NCI-H128 (cell line): ENCODE data around the gene ZNF724.
"Not testable (repeated sequence)": the region's sequence is repeated elsewhere in the genome, so short reads cannot be mapped to it uniquely, and the experiment has no call there.

ENCODE experiments used
- DNase-seq: peaks from one replicate; lab custom pipeline; 2025; ENCODE audit not compliant: unreplicated experiment; lab: John Stamatoyannopoulos, UW

ZNF724 gene

DNA sequence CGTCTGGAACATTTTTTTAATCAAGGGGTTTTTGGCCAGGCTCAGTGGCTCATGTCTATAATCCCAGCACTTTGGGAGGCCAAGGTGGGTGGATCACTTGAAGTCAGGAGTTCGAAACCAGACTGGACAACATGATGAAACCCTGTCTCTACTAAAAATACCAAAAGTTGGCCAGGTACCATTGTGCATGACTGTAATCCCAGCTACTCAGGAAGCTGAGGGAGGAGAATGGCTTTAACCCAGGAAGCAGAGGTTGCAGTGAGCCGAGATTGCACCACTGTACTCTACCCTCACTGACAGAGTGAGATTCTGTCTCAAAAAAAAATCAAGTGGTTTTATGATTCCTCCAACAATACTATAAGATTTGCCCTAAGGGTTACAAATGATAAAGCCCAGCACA, 3.1 kb upstream of the ZNF724 start:
- DNase-seq, result not testable (repeated sequence)

DNA sequence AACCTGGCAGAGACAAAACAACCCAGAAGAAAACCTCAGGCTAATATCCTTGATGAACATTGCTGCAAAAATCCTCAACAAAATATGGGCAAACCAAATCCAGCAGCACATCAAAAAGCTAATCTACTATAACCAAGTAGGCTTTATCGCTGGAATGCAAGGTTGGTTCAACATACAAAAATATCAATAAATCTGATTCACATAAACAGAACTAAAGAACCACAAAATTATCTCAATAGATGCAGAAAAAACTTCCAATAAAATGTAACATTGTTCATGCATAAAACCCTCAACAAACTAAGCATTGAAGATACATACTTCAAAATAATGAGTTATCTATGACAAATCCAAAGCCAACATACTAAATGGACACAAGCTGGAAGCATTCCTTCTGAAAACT, 8.8 kb downstream of the ZNF724 start:
- DNase-seq, result no peak

DNA sequence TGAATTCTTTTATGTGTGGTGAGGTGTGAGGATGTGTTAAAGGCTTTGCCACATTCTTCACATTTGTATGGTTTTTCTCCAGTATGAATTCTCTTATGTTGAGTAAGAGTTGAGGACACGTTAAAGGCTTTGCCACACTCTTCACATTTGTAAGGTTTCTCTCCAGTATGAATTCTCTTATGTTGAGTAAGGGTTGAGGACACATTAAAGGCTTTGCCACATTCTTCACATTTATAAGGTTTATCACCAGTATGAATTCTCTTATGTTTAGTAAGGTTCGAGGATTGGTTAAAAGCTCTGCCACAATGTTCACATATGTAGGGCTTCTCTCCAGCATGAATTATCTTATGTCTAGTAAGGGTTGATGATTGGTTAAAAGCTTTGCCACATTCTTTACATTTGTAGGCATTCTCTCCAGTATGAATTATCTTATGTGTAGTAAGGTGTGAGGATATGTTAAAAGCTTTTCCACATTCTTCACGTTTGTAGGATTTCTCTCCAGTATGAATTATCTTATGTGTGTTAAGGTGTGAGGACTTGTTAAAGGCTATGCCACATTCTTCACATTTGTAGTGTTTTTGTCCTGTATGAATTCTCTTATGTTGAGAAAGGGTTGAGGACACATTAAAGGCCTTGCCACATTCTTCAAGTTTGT, 27.1 kb downstream of the ZNF724 start:
- DNase-seq, result no peak

DNA sequence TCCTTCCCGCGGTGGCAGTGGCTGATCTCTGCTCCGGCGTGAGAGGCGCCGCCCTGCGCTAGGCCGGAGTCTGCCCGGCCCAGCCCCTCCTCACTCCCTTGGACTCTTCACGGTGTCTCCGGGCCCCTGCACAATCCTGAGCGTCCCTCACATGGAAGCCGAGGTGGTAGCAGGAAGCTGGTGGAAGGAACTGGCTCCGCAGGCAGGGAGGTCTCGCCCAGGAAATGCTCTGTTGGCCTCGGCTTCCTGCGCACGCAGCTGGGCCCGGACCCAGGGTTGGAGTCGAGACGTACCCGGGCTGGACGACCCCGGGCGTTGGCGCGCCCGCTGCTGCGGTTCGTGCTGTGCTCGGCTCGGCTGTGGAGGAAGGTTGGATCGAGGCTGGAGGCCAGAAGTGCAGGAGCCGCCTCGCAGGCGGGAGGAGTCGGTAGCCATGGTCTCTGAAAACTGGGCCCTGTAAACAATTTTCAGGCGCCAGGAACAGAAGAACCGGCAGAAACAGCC, 46.3 kb downstream of the ZNF724 start:
- DNase-seq, result no peak

DNA sequence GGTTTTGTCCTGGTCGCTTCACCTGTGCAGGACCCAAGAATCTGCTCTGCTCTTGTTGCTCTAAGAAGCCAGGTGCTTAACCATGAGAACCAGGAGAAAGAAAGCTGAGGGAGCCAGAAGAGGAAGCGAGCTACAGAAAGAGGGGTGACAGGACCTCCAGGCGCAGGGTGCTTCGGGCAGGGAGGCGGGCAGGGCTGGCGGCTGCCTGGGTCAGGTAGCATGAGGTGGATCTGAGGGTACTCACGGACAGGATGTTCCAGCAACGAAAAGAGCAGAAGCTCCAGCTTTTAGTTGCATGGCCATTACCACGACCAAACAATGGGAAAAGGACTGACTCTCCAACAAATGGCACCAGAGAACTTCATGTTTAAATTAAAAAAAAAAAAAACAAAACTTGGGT, 59.9 kb downstream of the ZNF724 start:
- DNase-seq, result no peak

DNA sequence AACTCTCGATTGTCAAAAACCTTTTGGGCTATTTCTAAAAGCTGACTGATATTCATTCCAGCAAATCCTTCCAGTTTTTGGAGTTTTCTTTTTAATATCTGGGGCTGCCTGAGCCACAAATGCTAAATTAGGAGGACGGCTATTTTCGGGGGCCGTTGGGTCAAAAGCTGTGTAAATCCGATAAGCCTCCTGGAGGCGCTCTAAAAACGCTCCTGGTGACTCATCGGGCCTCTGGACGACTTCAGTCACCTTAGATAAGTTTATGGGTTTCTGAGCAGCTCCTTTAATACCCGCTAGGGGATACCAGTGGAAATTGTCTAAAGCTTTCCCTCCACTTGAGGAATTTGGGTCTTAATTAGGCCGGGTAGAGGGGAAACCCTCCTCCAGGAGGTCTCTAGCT, 66.9 kb downstream of the ZNF724 start:
- no peak for DNase-seq
